K562 (cell line): ENCODE measurements around the gene UNC45B. TPM values are rescaled to one million over a fixed set of nuclear protein-coding genes. Genes with fewer than 3 reads are reported as not detected.

Experiments used
- ATAC-seq: fragments of 200-7000 bp; cut with Tn5 transposase; 3 replicates; pipeline ENCODE4 v1.9.1; 2020; ENCODE audit warnings: moderate library complexity
- BruUV-seq: library from RNA; stranded (reverse); fragments of 400-500 nt; replicated peaks from 2 replicates; lab custom pipeline; 2021; lab: Mats Ljungman, UMichigan
- CTCF ChIA-PET: fragments of 300-600 bp; formaldehyde crosslinking; extraction: SDS; loops from one replicate; lab custom pipeline; 2021; ENCODE audit warnings: low intra/inter-chr PET ratio; lab: Yijun Ruan, JAX
- POLR2A ChIA-PET: fragments of 300-600, 350-650 bp; sonication (Branson Sonifier 250); formaldehyde crosslinking; extraction: SDS; loops from one replicate; lab custom pipeline; 2021; ENCODE audit warnings: antibody characterized with exemption, inconsistent platforms; lab: Yijun Ruan, JAX
- DNase-seq, 4 experiments: peaks; one replicate each; pipeline versions ENCODE4 v3.0.0 to v3.0.0-alpha.2; 2011 to 2018; ENCODE audit warnings: low spot score in 3 of 4, mixed read lengths in 3 of 4; ENCODE audit errors: extremely low read depth in 1 of 4
- FAIRE-seq: peaks from 2 replicates; lab custom pipeline; 2011; peaks lifted over from hg19 to GRCh38; lab: Jason Lieb, UNC
- H2AFZ ChIP-seq: 2 replicates; pipeline ENCODE4 v1.6.0; 2011; ENCODE audit warnings: low read depth, low read length, control low read depth, inconsistent platforms
- H3K27ac ChIP-seq: fragments of 200-600 bp; 3 replicates; pipeline ENCODE4 v1.8.0; 2011; ENCODE audit warnings: low read depth, mild to moderate bottlenecking, control low read depth, inconsistent platforms, low read length, moderate library complexity, mixed read lengths; ENCODE audit errors: extremely low read depth
- H3K27me3 ChIP-seq, 2 experiments: fragments of 300-600 bp in 1 of 2; 2 replicates in 1 of 2; 3 replicates in 1 of 2; pipeline versions ENCODE4 v1.6.0 to v1.8.0; 2011; ENCODE audit warnings: inconsistent platforms in 2 of 2, low read length in 2 of 2, mild to moderate bottlenecking in 1 of 2, mixed read lengths in 1 of 2, moderate library complexity in 1 of 2; ENCODE audit not compliant: control insufficient read depth in 2 of 2, insufficient read depth in 2 of 2
- H3K36me3 ChIP-seq: fragments of 300-600 bp; 3 replicates; pipeline ENCODE4 v1.8.0; 2011; ENCODE audit warnings: mild to moderate bottlenecking, low read length, inconsistent platforms; ENCODE audit not compliant: control insufficient read depth, insufficient read depth
- H3K4me1 ChIP-seq, 2 experiments: fragments of 200-600 bp in 1 of 2; replicated peaks in 1 of 2; 2 replicates in 1 of 2; 3 replicates in 1 of 2; pipeline versions ENCODE4 v1.5.1 to v1.8.0; 2011; ENCODE audit warnings: inconsistent platforms in 2 of 2, low read length in 2 of 2, mild to moderate bottlenecking in 1 of 2, mixed read lengths in 1 of 2, moderate library complexity in 1 of 2; ENCODE audit not compliant: control insufficient read depth in 2 of 2, insufficient read depth in 2 of 2
- H3K4me2 ChIP-seq: 2 replicates; pipeline ENCODE4 v1.6.1; 2011; ENCODE audit warnings: low read length, control low read depth, inconsistent platforms, mixed read lengths; ENCODE audit not compliant: insufficient read depth
- H3K4me3 ChIP-seq: fragments of 200-600 bp; sonication (generic), shearing (Covaris generic); 2 replicates; pipeline ENCODE4 v1.5.1; 2016; ENCODE audit warnings: control low read depth, inconsistent platforms
- H3K79me2 ChIP-seq: fragments of 200-600 bp; 3 replicates; pipeline ENCODE4 v1.8.0; 2011; ENCODE audit warnings: low read length, inconsistent platforms; ENCODE audit not compliant: control insufficient read depth, insufficient read depth
- H3K9ac ChIP-seq, 2 experiments: 2 replicates each; pipeline versions ENCODE4 v1.6.0 to v1.6.1; 2011; ENCODE audit warnings: low read depth in 2 of 2, low read length in 2 of 2, control low read depth in 1 of 2, inconsistent platforms in 1 of 2, mild to moderate bottlenecking in 1 of 2, mixed read lengths in 1 of 2; ENCODE audit not compliant: insufficient read depth in 1 of 2
- H3K9me1 ChIP-seq: one replicate; pipeline ENCODE4 v1.6.0; 2011; ENCODE audit warnings: inconsistent platforms, mild to moderate bottlenecking, low read length, moderate library complexity; ENCODE audit not compliant: control insufficient read depth, insufficient read depth
- H3K9me3 ChIP-seq: replicated peaks from 2 replicates; pipeline ENCODE4 v1.5.1; 2011; ENCODE audit warnings: low read depth, low read length, inconsistent platforms; ENCODE audit not compliant: control insufficient read depth, insufficient read depth
- H4K20me1 ChIP-seq: replicated peaks from 2 replicates; pipeline ENCODE4 v1.6.1; 2011; ENCODE audit warnings: low read length, inconsistent platforms, mixed read lengths; ENCODE audit not compliant: control insufficient read depth, insufficient read depth
- CEBPG ChIP-seq, 3 experiments: fragments of 200-800 bp in 1 of 3; sonication (Bioruptor generic) in 1 of 3; sonication (generic) in 1 of 3; formaldehyde crosslinking in 1 of 3; IDR thresholded peaks in 2 of 3; conservative IDR thresholded peaks in 1 of 3; 2 replicates each; pipeline versions ENCODE4 v1.6.1 to v1.8.0; 2016 to 2022; ENCODE audit warnings: missing compliant biosample characterization in 2 of 3, missing genetic modification characterization in 2 of 3, mild to moderate bottlenecking in 1 of 3, missing genetic modification reagents in 1 of 3
- MEF2A ChIP-seq: IDR thresholded peaks from 2 replicates; pipeline ENCODE4 v1.6.1; 2011; ENCODE audit warnings: low read depth, mild to moderate bottlenecking, low read length, moderate library complexity; ENCODE audit not compliant: control insufficient read depth
- MEF2D ChIP-seq: conservative IDR thresholded peaks from 2 replicates; pipeline ENCODE4 v1.6.1; 2016; ENCODE audit warnings: low read depth, missing genetic modification characterization, missing compliant biosample characterization
- MEIS2 ChIP-seq: fragments of 450-650 bp; IDR thresholded peaks from 2 replicates; pipeline ENCODE4 v1.6.1; 2014; ENCODE audit warnings: mild to moderate bottlenecking; ENCODE audit not compliant: partially characterized antibody
- MTA3 ChIP-seq: fragments of 450-650 bp; formaldehyde crosslinking; IDR thresholded peaks from 2 replicates; pipeline ENCODE4 v1.6.1; 2017; ENCODE audit warnings: mild to moderate bottlenecking, borderline replicate concordance
- NR2F6 ChIP-seq: fragments of 450-650 bp; formaldehyde crosslinking; IDR thresholded peaks from 2 replicates; pipeline ENCODE4 v1.4.0; 2020; ENCODE audit warnings: mild to moderate bottlenecking
- RBM15 ChIP-seq: fragments of 200-400 bp; formaldehyde crosslinking; IDR thresholded peaks from 2 replicates; pipeline ENCODE4 v1.6.1; 2018; ENCODE audit warnings: mild to moderate bottlenecking, low read length, moderate library complexity; ENCODE audit not compliant: insufficient read depth
- SIN3B ChIP-seq: fragments of 450-650 bp; IDR thresholded peaks from 2 replicates; pipeline ENCODE4 v1.6.1; 2017; ENCODE audit warnings: low read depth, mild to moderate bottlenecking, moderate library complexity
- ZNF395 ChIP-seq: fragments of 200-800 bp; sonication (Bioruptor generic); IDR thresholded peaks from 2 replicates; pipeline ENCODE4 v1.6.1; 2017; ENCODE audit warnings: missing genetic modification characterization, missing compliant biosample characterization
- WGBS: fragments of 100-300 bp; shearing (Covaris generic); methylation state at CpG from one replicate; pipeline ENCODE4 v1.1.6; 2016; ENCODE audit warnings: low coverage, mixed read lengths; ENCODE audit not compliant: insufficient coverage; ENCODE audit errors: missing lambda C conversion rate; 5-methylcytosine and 5-hydroxymethylcytosine counted together
- in situ Hi-C: fragments of 300-500 bp; cut with MboI; formaldehyde crosslinking; loops from 4 replicates; pipeline ENCODE4 v1.15.0; 2018; ENCODE audit warnings: inconsistent platforms, mixed read lengths
- intact Hi-C: fragments of 100-400 bp; cut with micrococcal nuclease; formaldehyde crosslinking; loops from 2 replicates; pipeline ENCODE4 v1.14.2; 2022
- polyA plus RNA-seq, 8 experiments: library from polyadenylated mRNA; depleted of rRNA in 4 of 8; stranded (reverse) in 5 of 8; unstranded in 3 of 8; fragments of >200 nt; fragmentation: Nextera tagmentation in 2 of 8; fragmentation: Illumina TruSeq in 1 of 8; extraction: Ambion mirVana in 2 of 8; extraction: Trizol in 1 of 8; gene quantifications; 2 replicates each; pipeline versions ENCODE4 v1.2.1 to v1.2.3, GENCODE V29; 2011 to 2014; ENCODE audit warnings: inconsistent platforms in 1 of 8, missing spikeins in 1 of 8
- total RNA-seq, 7 experiments: library from RNA; depleted of rRNA in 6 of 7; stranded (reverse); fragments of >200 nt in 6 of 7; fragmentation: Illumina TruSeq in 2 of 7; extraction: Trizol in 2 of 7; gene quantifications; 2 replicates each; pipeline versions ENCODE4 v1.2.1 to v1.2.3, GENCODE V29; 2011 to 2021; ENCODE audit warnings: low replicate concordance in 1 of 7
- TF ChIP-seq, protein P1 (sequence below), 3 experiments: fragments of 200-800 bp in 1 of 3; sonication (Bioruptor generic) in 1 of 3; sonication (generic) in 1 of 3; formaldehyde crosslinking in 1 of 3; IDR thresholded peaks; 2 replicates each; pipeline versions ENCODE4 v1.6.1 to v1.8.0; 2016 to 2022; ENCODE audit warnings: mild to moderate bottlenecking in 2 of 3, missing compliant biosample characterization in 2 of 3, missing genetic modification characterization in 2 of 3, missing genetic modification reagents in 1 of 3

Gene UNC45B
- total and polyA plus RNA-seq, 9 of the 15 experiments (the other 6 are each of a cell fraction or from before 2014, with no cell fraction given) = not detected

GRCh38 chr17:35161281-35161761 lies 13.7 kb downstream of the UNC45B start:
- peaks cover 26 to 41% of the 10 kb centered on the region in 2 experiments for H3K27me3 ChIP-seq
- intact Hi-C loops (no loop called here), in situ Hi-C loops (loop anchor here (10.0 kb wide), 1 partner anchor 593 kb away; the partner anchor contains the start of gene GAS2L2)
- no peak for TF ChIP-seq CEBPG (CRISPR knock-in tag; IDR thresholded peaks at IDR 0.05)
- TF ChIP-seq CEBPG (tag; conservative IDR thresholded peaks at IDR 0.05 in 1 of 2, IDR thresholded peaks at IDR 0.05 in 1 of 2) = peak in 1 of 2 experiments; percentile 48; a peak in 2 of 4 replicates
- TF ChIP-seq MEF2D (tag) = no peak
- no peaks in the 10 kb centered on the region for H3K9me1 ChIP-seq
- POLR2A ChIA-PET = interaction anchor here (1.0 to 1.1 kb wide), 2 partner anchors 17 to 28 kb away, joined by 3 read pairs; no protein-coding TSS in a partner anchor
- H2AFZ ChIP-seq = no peak overlapping the region
- CTCF ChIA-PET = no interaction called here
- DNase-seq (no peak), FAIRE-seq (no peak), ATAC-seq (no peak)
- H3K9me3 ChIP-seq = no peaks in the 10 kb centered on the region
- no peaks in the 10 kb centered on the region; a peak in 1 of 5 replicates for H3K4me1 ChIP-seq
- WGBS = 0% methylated on average over 3 of the region's 3 CpGs
- no peaks in the 10 kb centered on the region for H4K20me1 ChIP-seq
- no peak overlapping the region for H3K4me3 ChIP-seq
- no peaks in the 10 kb centered on the region for H3K36me3 ChIP-seq
- no TSS peak for BruUV-seq
- H3K79me2 ChIP-seq = no peaks in the 10 kb centered on the region
- H3K4me2 ChIP-seq = no peak overlapping the region
- H3K9ac ChIP-seq = no peak overlapping the region
- H3K27ac ChIP-seq = no peak overlapping the region

GRCh38 chr17:35162755-35163154 lies 15.1 kb downstream of the UNC45B start:
- Histone ChIP-seq H2AFZ (no peak overlapping the region), H3K27me3 (peaks cover 29 to 50% of the 10 kb centered on the region in 2 experiments), H3K79me2 (no peaks in the 10 kb centered on the region), H3K9me3 (no peaks in the 10 kb centered on the region), H3K4me2 (no peak overlapping the region), H3K36me3 (no peaks in the 10 kb centered on the region), H3K4me1 (no peaks in the 10 kb centered on the region; a peak in 1 of 5 replicates), H3K9me1 (no peaks in the 10 kb centered on the region), H4K20me1 (no peaks in the 10 kb centered on the region), H3K4me3 (no peak overlapping the region), H3K9ac (no peak overlapping the region), H3K27ac (no peak overlapping the region)
- no peak for FAIRE-seq
- no peak for DNase-seq
- WGBS = 2% methylated on average over 4 of the region's 4 CpGs
- no TSS peak for BruUV-seq
- no peak for ATAC-seq
- intact Hi-C loops (no loop called here), in situ Hi-C loops (loop anchor here (10.0 kb wide), 1 partner anchor 592 kb away; the partner anchor contains the start of gene GAS2L2)
- ChIA-PET CTCF (no interaction called here), POLR2A (no interaction called here)
- TF ChIP-seq RBM15 (no peak), MEF2A (no peak), MEIS2 (no peak), ZNF395 (no peak), MTA3 (no peak), SIN3B (no peak), NR2F6 (CRISPR knock-in tag) (no peak)
- TF ChIP-seq, protein P1, sequence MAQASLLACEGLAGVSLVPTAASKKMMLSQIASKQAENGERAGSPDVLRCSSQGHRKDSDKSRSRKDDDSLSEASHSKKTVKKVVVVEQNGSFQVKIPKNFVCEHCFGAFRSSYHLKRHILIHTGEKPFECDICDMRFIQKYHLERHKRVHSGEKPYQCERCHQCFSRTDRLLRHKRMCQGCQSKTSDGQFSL (CRISPR knock-in tag; IDR thresholded peaks at IDR 0.05) = no peak
- TF ChIP-seq, protein P1 (tag; IDR thresholded peaks at IDR 0.05) = no peak
